H1 (cell line): ENCODE results near the gene SLC45A1. TPM values are rescaled to one million over a fixed set of nuclear protein-coding genes. Genes with fewer than 3 reads are reported as not detected.

ENCODE experiments used
- BACH1 ChIP-seq: IDR thresholded peaks from 2 replicates; pipeline ENCODE4 v1.6.1; 2012; ENCODE audit warnings: low read length, improper control_type of control experiment
- CEBPB ChIP-seq: IDR thresholded peaks from 2 replicates; pipeline ENCODE4 v1.6.1; 2012; ENCODE audit warnings: low read depth, low read length
- CHD1 ChIP-seq: IDR thresholded peaks from 2 replicates; pipeline ENCODE4 v1.6.1; 2012; ENCODE audit warnings: low read depth, low read length, improper control_type of control experiment
- CTBP2 ChIP-seq: IDR thresholded peaks from 2 replicates; pipeline ENCODE4 v1.7.0; 2011; ENCODE audit warnings: borderline replicate concordance, mild to moderate bottlenecking, moderate library complexity, mixed read lengths, low read length; ENCODE audit not compliant: insufficient read depth, insufficient read length
- CTCF ChIP-seq, 3 experiments: IDR thresholded peaks; 1 replicate in 2 of 3; 2 replicates in 1 of 3; pipeline versions ENCODE4 v1.5.1 to v1.6.1; 2011; ENCODE audit warnings: low read length in 3 of 3, mild to moderate bottlenecking in 3 of 3, inconsistent platforms in 2 of 3, low read depth in 1 of 3, moderate library complexity in 1 of 3; ENCODE audit not compliant: insufficient read depth in 1 of 3; ENCODE audit errors: control extremely low read depth in 1 of 3
- GABPA ChIP-seq: IDR thresholded peaks from 2 replicates; pipeline ENCODE4 v1.6.1; 2011; ENCODE audit warnings: mild to moderate bottlenecking, low read length, moderate library complexity, borderline replicate concordance; ENCODE audit not compliant: insufficient read depth
- HDAC2 ChIP-seq, 2 experiments: fragments of 300-600 bp in 1 of 2; sonication (generic) in 1 of 2; IDR thresholded peaks; 2 replicates each; pipeline ENCODE4 v1.6.1; 2011 to 2012; ENCODE audit warnings: low read depth in 2 of 2, low read length in 2 of 2, mild to moderate bottlenecking in 2 of 2, moderate library complexity in 2 of 2, borderline replicate concordance in 1 of 2, inconsistent platforms in 1 of 2
- JUND ChIP-seq: IDR thresholded peaks from 2 replicates; pipeline ENCODE4 v1.6.1; 2011; ENCODE audit warnings: mild to moderate bottlenecking, improper control_type of control experiment, low read length
- NRF1 ChIP-seq: IDR thresholded peaks from 2 replicates; pipeline ENCODE4 v1.6.1; 2011; ENCODE audit warnings: mild to moderate bottlenecking, low read depth, low read length, improper control_type of control experiment
- RAD21 ChIP-seq, 2 experiments: IDR thresholded peaks in 1 of 2; conservative IDR thresholded peaks in 1 of 2; 2 replicates each; pipeline ENCODE4 v1.6.1; 2011; ENCODE audit warnings: low read depth in 2 of 2, low read length in 2 of 2, improper control_type of control experiment in 1 of 2, inconsistent platforms in 1 of 2, mild to moderate bottlenecking in 1 of 2, moderate library complexity in 1 of 2
- RFX5 ChIP-seq: IDR thresholded peaks from 2 replicates; pipeline ENCODE4 v1.6.1; 2011; ENCODE audit warnings: low read depth, low read length, improper control_type of control experiment, borderline replicate concordance
- SIN3A ChIP-seq, 2 experiments: IDR thresholded peaks in 1 of 2; conservative IDR thresholded peaks in 1 of 2; 2 replicates each; pipeline ENCODE4 v1.6.1; 2011 to 2012; ENCODE audit warnings: low read length in 2 of 2, improper control_type of control experiment in 1 of 2, low read depth in 1 of 2, mild to moderate bottlenecking in 1 of 2
- SP2 ChIP-seq: IDR thresholded peaks from 2 replicates; pipeline ENCODE4 v1.6.1; 2012; ENCODE audit warnings: mild to moderate bottlenecking, low read length, inconsistent platforms
- TAF7 ChIP-seq: optimal IDR thresholded peaks from 2 replicates; pipeline ENCODE3; 2011; ENCODE audit warnings: low read depth, mild to moderate bottlenecking, inconsistent platforms, low read length, moderate library complexity, borderline replicate concordance
- USF2 ChIP-seq: IDR thresholded peaks from 2 replicates; pipeline ENCODE4 v1.6.1; 2011; ENCODE audit warnings: low read length, improper control_type of control experiment
- polyA plus RNA-seq, 7 experiments: library from polyadenylated mRNA; depleted of rRNA in 3 of 7; stranded (reverse) in 5 of 7; unstranded in 2 of 7; fragments of >200 nt in 5 of 7; fragments of 200-250 nt in 2 of 7; gene quantifications; 1 replicate in 5 of 7; 2 replicates in 1 of 7; 4 replicates in 1 of 7; pipeline versions ENCODE4 v1.2.1 to v1.2.3, GENCODE V29; 2011 to 2013; ENCODE audit warnings: missing spikeins in 2 of 7, mixed read lengths in 2 of 7
- total RNA-seq: library from RNA; stranded (reverse); fragmentation: NEBNext Ultra II Directional; extraction: Animal tissue kit (Norgen Biotek cat#: 25700); gene quantifications from 2 replicates; pipeline ENCODE4 v1.2.1, GENCODE V29; 2021

Gene SLC45A1
- total and polyA plus RNA-seq, 2 of the 8 experiments (the other 6 are each of a cell fraction or from before 2014, with no cell fraction given), result 1.0 to 1.7 TPM

- TF ChIP-seq RAD21 (IDR thresholded peaks at IDR 0.05 in 1 of 2, conservative IDR thresholded peaks at IDR 0.05 in 1 of 2; ENCODE audit: low read depth in 2 of 2, low read length in 2 of 2) (peak; percentile 91 to 95), JUND (peak; percentile 39; the same call in 1 of the 2 replicates), SP2 (no peak), CEBPB (peak; percentile 64; the same call in 1 of the 2 replicates), SIN3A (conservative IDR thresholded peaks at IDR 0.05 in 1 of 2, IDR thresholded peaks at IDR 0.05 in 1 of 2; ENCODE audit: low read depth in 1 of 2, low read length in 2 of 2) (peak in 1 of 2 experiments; percentile 84; a peak in 2 of 4 replicates), RFX5 (no peak), CTBP2 (no peak), NRF1 (no peak), CTCF (IDR thresholded peaks at IDR 0.05; ENCODE audit: control extremely low read depth in 1 of 3, insufficient read depth in 1 of 3, low read depth in 1 of 3, low read length in 3 of 3) (peak; percentile 81 to 89 (median 89)), HDAC2 (IDR thresholded peaks at IDR 0.05; ENCODE audit: borderline replicate concordance in 1 of 2, low read depth in 2 of 2, low read length in 2 of 2) (no peak), BACH1 (no peak), USF2 (peak; percentile 54), TAF7 (peak; percentile 42), GABPA (peak; percentile 53; the same call in 1 of the 2 replicates), CHD1 (peak; percentile 72)
- TF ChIP-seq, all 59 proteins: peak for 12
Measured at GRCh38 chr1:8348777-8349472, 31.0 kb downstream of the SLC45A1 start (continued).
